Right cardiac atrium (tissue), 5 donors: Measurements from ENCODE around the gene B3GALNT1. TPM values are rescaled to one million over a fixed set of nuclear protein-coding genes. Genes with fewer than 3 reads are reported as not detected.
"Not testable (repeated sequence)": the region's sequence is repeated elsewhere in the genome, so short reads cannot be mapped to it uniquely, and the experiment has no call there.

Experiments
- ATAC-seq, 2 donors: fragments of 200-7000 bp; cut with Tn5 transposase; one replicate each; pipeline versions ENCODE4 v1.8.0 to v1.9.1; 2020; ENCODE audit warnings: moderate library complexity in 2 of 2, mild to moderate bottlenecking in 1 of 2
- DNase-seq, 3 donors: peaks; one replicate each; pipeline ENCODE4 v3.0.0-alpha.2; 2020
- H3K27ac ChIP-seq: one replicate; pipeline ENCODE4 v1.5.1; 2013; ENCODE audit warnings: mild to moderate bottlenecking, low read length, control low read depth, moderate library complexity
- H3K27me3 ChIP-seq: one replicate; pipeline ENCODE4 v1.6.1; 2013; ENCODE audit not compliant: control insufficient read depth, insufficient read depth
- H3K4me1 ChIP-seq: one replicate; pipeline ENCODE4 v1.6.1; 2013; ENCODE audit warnings: low read length; ENCODE audit not compliant: control insufficient read depth, insufficient read depth
- H3K4me3 ChIP-seq: one replicate; pipeline ENCODE4 v1.5.1; 2013; ENCODE audit warnings: low read length, control low read depth
- H3K9me3 ChIP-seq: one replicate; pipeline ENCODE4 v1.6.1; 2013; ENCODE audit warnings: low read length; ENCODE audit not compliant: control insufficient read depth
- WGBS: extraction: QIAGEN DNeasy Blood & Tissue Kit; methylation state at CpG from one replicate; pipeline ENCODE4 v1.1.7; 2013; 5-methylcytosine and 5-hydroxymethylcytosine counted together
- intact Hi-C, 4 donors: fragments of 100-400 bp; cut with DNase I; formaldehyde crosslinking; loops; one replicate each; pipeline versions ENCODE4 v1.11.0 to v1.14.0; 2022 to 2023
- polyA plus RNA-seq: library from polyadenylated mRNA; stranded (reverse); fragments of 200-250 nt; gene quantifications from one replicate; pipeline ENCODE4 v1.2.3, GENCODE V29; 2013
- total RNA-seq, 4 donors: library from RNA; stranded (reverse); fragmentation: NEBNext Ultra II Directional; extraction: Animal tissue kit (Norgen Biotek cat#: 25700); gene quantifications; one replicate each; pipeline ENCODE4 v1.2.1, GENCODE V29; 2021
- donor health status: healthy with polysubstance abuse.
- donor health status: DM: no; HTN: yes; CAD: no.
- donor health status: DM: no; HTN: no; CAD: no.
- donor health status: DM: no; HTN: yes; CAD: no; lungs with severe emphysema.
- donor health status: DM: yes; HTN: yes; CAD: no.

B3GALNT1 gene
- total and polyA plus RNA-seq, 5 donors = 27.5 to 89.6 (median 75.3) TPM

GRCh38 chr3:161054860-161055604 lies 50.1 kb downstream of the B3GALNT1 start:
- ATAC-seq (no peak), DNase-seq (no peak)
- 70% methylated on average over 5 of the region's 5 CpGs for WGBS

GRCh38 chr3:161051856-161052255 lies 53.3 kb downstream of the B3GALNT1 start:
- no peak overlapping the region for H3K27ac ChIP-seq
- H3K27me3 ChIP-seq = no peaks in the 10 kb centered on the region
- no peaks in the 10 kb centered on the region for H3K4me1 ChIP-seq
- ATAC-seq (no peak), DNase-seq (no peak)
- H3K9me3 ChIP-seq = no peaks in the 10 kb centered on the region
- H3K4me3 ChIP-seq = no peak overlapping the region
- 88% methylated on average over 6 of the region's 6 CpGs for WGBS
- intact Hi-C loops = no loop called here

More at GRCh38 chr3:161054860-161055604, 50.1 kb downstream of the B3GALNT1 start:
- no peak overlapping the region for H3K4me3 ChIP-seq
- no peaks in the 10 kb centered on the region for H3K4me1 ChIP-seq
- intact Hi-C loops = no loop called here
- no peaks in the 10 kb centered on the region for H3K9me3 ChIP-seq
- H3K27ac ChIP-seq = no peak overlapping the region
- H3K27me3 ChIP-seq = no peaks in the 10 kb centered on the region

DNA sequence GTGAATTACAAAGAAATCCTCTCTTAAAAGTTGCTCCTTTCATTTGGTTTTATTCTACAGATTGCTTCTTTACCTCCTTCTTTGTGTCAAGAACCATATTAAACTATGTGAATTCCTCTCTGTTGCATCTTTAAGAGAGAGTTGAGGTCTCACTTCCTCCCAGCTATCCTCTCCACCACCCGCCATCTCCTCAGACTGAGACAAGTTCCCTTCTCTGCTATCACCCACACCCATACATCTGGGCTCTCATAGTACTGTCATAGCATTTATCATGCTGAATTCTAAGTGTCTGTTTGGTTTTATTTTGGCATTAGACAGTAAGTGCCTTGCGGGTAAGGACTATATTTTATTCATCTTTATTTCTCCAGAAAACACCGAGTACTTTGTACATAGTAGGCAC lies 54.2 kb downstream of the B3GALNT1 start:
- 85% methylated on average over 3 of the region's 3 CpGs for WGBS
- ATAC-seq (peak in 1 of 2 donors; percentile 36), DNase-seq (no peak)
- no peaks in the 10 kb centered on the region for H3K9me3 ChIP-seq
- intact Hi-C loops = no loop called here
- no peak overlapping the region for H3K4me3 ChIP-seq
- no peaks in the 10 kb centered on the region for H3K4me1 ChIP-seq
- H3K27me3 ChIP-seq = no peaks in the 10 kb centered on the region
- no peak overlapping the region for H3K27ac ChIP-seq

DNA sequence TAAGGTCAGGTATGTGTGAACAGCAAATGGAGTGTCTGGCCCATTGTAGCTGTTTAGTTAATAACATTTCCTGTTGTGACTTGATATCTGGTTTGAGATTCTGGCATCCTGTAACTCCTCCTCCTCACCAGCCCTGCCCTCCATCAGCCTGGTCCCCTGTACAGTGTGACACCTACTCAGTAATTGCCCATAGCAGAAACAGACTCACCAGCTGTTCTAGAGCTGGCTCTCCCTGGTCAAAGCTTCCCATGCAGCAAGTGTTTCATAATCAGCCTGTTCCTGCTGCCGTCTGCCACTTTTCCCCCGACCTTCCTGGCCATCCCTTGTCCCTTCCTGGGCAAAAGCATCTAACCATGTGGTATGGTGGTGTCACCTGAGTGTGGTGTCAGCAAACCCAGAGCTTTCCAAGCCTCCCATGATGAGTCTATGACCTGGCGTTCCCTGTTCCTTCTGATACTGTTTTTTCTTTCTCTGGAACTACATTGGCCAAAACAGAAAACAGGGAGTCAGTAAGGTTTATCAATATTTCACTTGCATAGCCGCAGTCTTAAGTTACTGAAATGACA lies 55.4 kb downstream of the B3GALNT1 start:
- no peaks in the 10 kb centered on the region for H3K9me3 ChIP-seq
- no peak overlapping the region for H3K27ac ChIP-seq
- DNase-seq (no peak), ATAC-seq (no peak)
- no peak overlapping the region for H3K4me3 ChIP-seq
- intact Hi-C loops = no loop called here
- H3K4me1 ChIP-seq = no peaks in the 10 kb centered on the region
- H3K27me3 ChIP-seq = no peaks in the 10 kb centered on the region
- 80% methylated on average over 4 of the region's 4 CpGs for WGBS

- ATAC-seq = no peak
- no peaks in the 10 kb centered on the region for H3K9me3 ChIP-seq
- DNase-seq = no peak
- H3K27me3 ChIP-seq = no peaks in the 10 kb centered on the region
- WGBS = 77% methylated on average over 5 of the region's 5 CpGs
- H3K4me1 ChIP-seq = no peaks in the 10 kb centered on the region
- no peak overlapping the region for H3K27ac ChIP-seq
- H3K4me3 ChIP-seq = no peak overlapping the region
- intact Hi-C loops = no loop called here
Observed at GRCh38 chr3:161043336-161044035, 61.7 kb downstream of the B3GALNT1 start.

DNA sequence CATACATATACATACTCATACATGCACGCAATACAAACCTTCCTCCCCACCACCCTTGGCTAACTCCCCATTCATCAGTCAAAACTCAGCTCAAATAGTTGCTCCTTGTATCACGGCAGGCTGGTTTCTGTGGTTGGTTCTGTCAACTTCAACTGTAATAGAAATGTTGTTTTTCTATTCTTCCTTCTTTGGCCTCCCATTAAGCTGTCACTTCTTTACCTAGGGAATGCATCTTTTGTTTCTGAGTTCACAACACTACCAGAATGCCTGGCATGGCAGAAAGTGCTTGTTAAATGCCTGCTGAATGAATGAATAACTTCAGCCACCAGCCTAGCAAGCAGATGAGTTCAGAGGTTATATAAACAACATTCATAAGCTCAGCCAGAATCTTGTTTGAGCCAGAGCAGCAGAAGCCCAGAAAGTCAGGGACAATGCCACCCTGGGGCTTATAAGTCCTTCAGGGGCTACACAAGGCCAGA lies 63.1 kb downstream of the B3GALNT1 start:
- intact Hi-C loops = no loop called here
- H3K27ac ChIP-seq = no peak overlapping the region
- no peaks in the 10 kb centered on the region for H3K9me3 ChIP-seq
- WGBS = 83% methylated on average over 2 of the region's 2 CpGs
- no peak overlapping the region for H3K4me3 ChIP-seq
- ATAC-seq (no peak), DNase-seq (no peak)
- H3K4me1 ChIP-seq = no peaks in the 10 kb centered on the region
- no peaks in the 10 kb centered on the region for H3K27me3 ChIP-seq

DNA sequence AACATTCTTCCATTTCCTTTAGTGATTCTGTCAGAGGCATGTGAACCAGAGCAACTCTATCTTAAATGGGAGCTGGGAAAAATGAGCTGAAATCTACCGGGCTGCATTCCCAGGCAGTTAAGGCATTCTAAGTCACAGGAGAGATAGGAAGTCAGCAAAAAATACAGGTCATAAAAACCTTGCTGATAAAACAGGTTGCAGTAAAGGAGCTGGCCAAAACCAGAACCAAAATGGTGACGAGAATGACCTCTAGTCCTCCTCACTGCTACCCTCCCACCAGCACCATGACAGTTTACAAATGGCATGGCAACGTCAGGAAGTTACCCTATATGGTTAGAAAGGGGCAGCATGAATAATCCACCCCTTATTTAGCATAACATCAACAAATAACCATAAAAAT lies 66.4 kb downstream of the B3GALNT1 start:
- no peaks in the 10 kb centered on the region for H3K27me3 ChIP-seq
- no peak overlapping the region for H3K27ac ChIP-seq
- no peaks in the 10 kb centered on the region for H3K4me1 ChIP-seq
- no peaks in the 10 kb centered on the region for H3K9me3 ChIP-seq
- DNase-seq = no peak
- no peak for ATAC-seq
- H3K4me3 ChIP-seq = no peak overlapping the region
- 53% methylated on average over 3 of the region's 3 CpGs for WGBS
- intact Hi-C loops = no loop called here

GRCh38 chr3:161035711-161036110 lies 69.4 kb downstream of the B3GALNT1 start:
- H3K4me3 ChIP-seq = no peak overlapping the region
- no peaks in the 10 kb centered on the region for H3K27me3 ChIP-seq
- intact Hi-C loops = no loop called here
- DNase-seq (no peak), ATAC-seq (peak; percentile 62 to 69)
- 49% methylated on average over 2 of the region's 2 CpGs for WGBS
- H3K27ac ChIP-seq = no peak overlapping the region
- no peaks in the 10 kb centered on the region for H3K4me1 ChIP-seq
- H3K9me3 ChIP-seq = no peaks in the 10 kb centered on the region

DNA sequence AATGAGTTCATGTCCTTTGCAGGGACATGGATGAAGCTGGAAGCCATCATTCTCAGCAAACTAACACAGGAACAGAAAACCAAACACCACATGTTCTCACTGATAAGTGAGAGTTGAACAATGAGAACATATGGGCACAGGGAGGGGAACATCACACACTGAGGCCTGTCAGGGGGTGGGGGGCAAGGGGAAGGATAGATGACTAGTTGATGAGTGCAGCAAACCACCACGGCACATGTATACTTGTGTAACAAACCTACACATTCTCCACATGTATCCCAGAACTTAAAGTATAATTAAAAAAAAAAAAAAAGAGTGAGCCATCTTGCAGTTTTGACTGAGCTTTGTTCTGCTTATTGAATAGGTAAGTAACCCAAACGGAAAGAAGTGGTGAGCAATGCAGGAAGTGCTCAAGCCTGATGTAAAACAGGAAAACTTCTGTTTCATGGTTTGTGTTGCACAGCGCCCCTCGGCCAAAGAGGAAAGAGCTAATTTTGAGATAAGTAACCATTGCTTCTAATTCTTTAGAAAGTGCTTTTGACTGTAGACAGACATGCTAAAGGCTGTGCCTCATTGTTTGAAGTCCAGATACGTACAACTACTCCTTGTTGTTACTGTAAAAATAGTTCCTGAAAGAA lies 70.1 kb downstream of the B3GALNT1 start:
- DNase-seq, intact Hi-C loops, H3K27ac ChIP-seq, H3K9me3 ChIP-seq, H3K4me1 ChIP-seq, H3K4me3 ChIP-seq, H3K27me3 ChIP-seq: not testable (repeated sequence)
- peak; percentile 47 to 51 for ATAC-seq
- WGBS = 46% methylated on average over 5 of the region's 5 CpGs
